ENCODE measurements around the gene ZBTB40. TPM values are rescaled to one million over a fixed set of nuclear protein-coding genes. Genes with fewer than 3 reads are reported as not detected.

The ZBTB40 gene
- polyA plus RNA-seq, 1 of the 3 experiments (the other 2 are of a cell fraction) = 5.0 TPM

- TF ChIP-seq USF2 (IDR thresholded peaks at IDR 0.05; ENCODE audit: borderline replicate concordance, low read depth, low read length) (no peak), RFX5 (IDR thresholded peaks at IDR 0.05; ENCODE audit: low read length) (no peak), TEAD4 (IDR thresholded peaks at IDR 0.05; ENCODE audit: borderline replicate concordance, insufficient read depth) (no peak), NRF1 (IDR thresholded peaks at IDR 0.05; ENCODE audit: low read depth, low read length) (no peak), RXRA (IDR thresholded peaks at IDR 0.05; ENCODE audit: borderline replicate concordance, low read depth) (no peak), FOXM1 (IDR thresholded peaks at IDR 0.05; ENCODE audit: low read depth) (no peak), ELF1 (IDR thresholded peaks at IDR 0.05) (no peak), RCOR1 (IDR thresholded peaks at IDR 0.05; ENCODE audit: low read length) (no peak), GABPA (IDR thresholded peaks at IDR 0.05; ENCODE audit: low read depth) (no peak), PBX3 (IDR thresholded peaks at IDR 0.05) (no peak), JUND (IDR thresholded peaks at IDR 0.05) (no peak), REST (IDR thresholded peaks at IDR 0.05; ENCODE audit: low read depth, low read length) (no peak), FOXJ3 (CRISPR knock-in tag; IDR thresholded peaks at IDR 0.05) (no peak), YY1 (IDR thresholded peaks at IDR 0.05; ENCODE audit: low read depth) (no peak), SMC3 (IDR thresholded peaks at IDR 0.05; ENCODE audit: low read depth, low read length) (no peak), RAD21 (IDR thresholded peaks at IDR 0.05; ENCODE audit: low read length) (no peak)
- TF ChIP-seq, protein P1, sequence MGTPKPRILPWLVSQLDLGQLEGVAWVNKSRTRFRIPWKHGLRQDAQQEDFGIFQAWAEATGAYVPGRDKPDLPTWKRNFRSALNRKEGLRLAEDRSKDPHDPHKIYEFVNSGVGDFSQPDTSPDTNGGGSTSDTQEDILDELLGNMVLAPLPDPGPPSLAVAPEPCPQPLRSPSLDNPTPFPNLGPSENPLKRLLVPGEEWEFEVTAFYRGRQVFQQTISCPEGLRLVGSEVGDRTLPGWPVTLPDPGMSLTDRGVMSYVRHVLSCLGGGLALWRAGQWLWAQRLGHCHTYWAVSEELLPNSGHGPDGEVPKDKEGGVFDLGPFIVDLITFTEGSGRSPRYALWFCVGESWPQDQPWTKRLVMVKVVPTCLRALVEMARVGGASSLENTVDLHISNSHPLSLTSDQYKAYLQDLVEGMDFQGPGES (IDR thresholded peaks at IDR 0.05; ENCODE audit: low read depth, low read length) = no peak
- TF ChIP-seq, protein P2, sequence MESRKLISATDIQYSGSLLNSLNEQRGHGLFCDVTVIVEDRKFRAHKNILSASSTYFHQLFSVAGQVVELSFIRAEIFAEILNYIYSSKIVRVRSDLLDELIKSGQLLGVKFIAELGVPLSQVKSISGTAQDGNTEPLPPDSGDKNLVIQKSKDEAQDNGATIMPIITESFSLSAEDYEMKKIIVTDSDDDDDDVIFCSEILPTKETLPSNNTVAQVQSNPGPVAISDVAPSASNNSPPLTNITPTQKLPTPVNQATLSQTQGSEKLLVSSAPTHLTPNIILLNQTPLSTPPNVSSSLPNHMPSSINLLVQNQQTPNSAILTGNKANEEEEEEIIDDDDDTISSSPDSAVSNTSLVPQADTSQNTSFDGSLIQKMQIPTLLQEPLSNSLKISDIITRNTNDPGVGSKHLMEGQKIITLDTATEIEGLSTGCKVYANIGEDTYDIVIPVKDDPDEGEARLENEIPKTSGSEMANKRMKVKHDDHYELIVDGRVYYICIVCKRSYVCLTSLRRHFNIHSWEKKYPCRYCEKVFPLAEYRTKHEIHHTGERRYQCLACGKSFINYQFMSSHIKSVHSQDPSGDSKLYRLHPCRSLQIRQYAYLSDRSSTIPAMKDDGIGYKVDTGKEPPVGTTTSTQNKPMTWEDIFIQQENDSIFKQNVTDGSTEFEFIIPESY (IDR thresholded peaks at IDR 0.05; ENCODE audit: borderline replicate concordance, low read depth) = no peak
- no peaks in the 10 kb centered on the region for H3K9me3 ChIP-seq
- H3F3A ChIP-seq (replicated peaks; ENCODE audit: insufficient read depth) = no peaks in the 10 kb centered on the region
- H3K4me1 ChIP-seq (ENCODE audit: control insufficient read depth in 1 of 2, insufficient read depth in 2 of 2, low read depth in 1 of 2, low read length in 1 of 2) = peaks cover 0 to 36% of the 10 kb centered on the region in 2 experiments; a peak in 1 of 4 replicates
- no peak overlapping the region for H2AFZ ChIP-seq (ENCODE audit: low read depth)
- H3K4me2 ChIP-seq = no peak overlapping the region
- no peaks in the 10 kb centered on the region for H4K20me1 ChIP-seq (ENCODE audit: insufficient read depth)
- WGBS (ENCODE audit: low lambda C conversion rate) = 65% methylated on average over 1 of the region's 1 CpG
- H3K9ac ChIP-seq = no peak overlapping the region
- POLR2A ChIA-PET = interaction anchor here (1.6 to 2.0 kb wide), 2 partner anchors 48 to 83 kb away, joined by 5 to 7 read pairs; no protein-coding TSS in a partner anchor
- CTCF ChIA-PET = interaction anchor here (1.2 to 12.2 kb wide), 3 partner anchors 116 to 307 kb away, joined by 3 to 173 read pairs (median 72); no protein-coding TSS in a partner anchor
- no peaks in the 10 kb centered on the region for H3K36me3 ChIP-seq (replicated peaks in 1 of 2; ENCODE audit: control insufficient read depth in 1 of 2, insufficient read depth in 2 of 2, low read length in 1 of 2)
- H3K4me3 ChIP-seq (ENCODE audit: low read depth in 2 of 2, low read length in 1 of 2) = no peak overlapping the region
- no peaks in the 10 kb centered on the region for H3K9me2 ChIP-seq
- H3K27me3 ChIP-seq (ENCODE audit: insufficient read depth) = no peaks in the 10 kb centered on the region
- no peak overlapping the region for H3K27ac ChIP-seq (ENCODE audit: low read depth in 2 of 2, low read length in 1 of 2)
- DNase-seq = no peak
- H3K79me2 ChIP-seq (ENCODE audit: insufficient read depth) = no peaks in the 10 kb centered on the region
Measured at GRCh38 chr1:22411589-22411988, 40.1 kb upstream of the ZBTB40 start.
